Glutamatergic neuron (in vitro differentiated cells): Measurements from ENCODE around the gene MAGI1. TPM values are rescaled to one million over a fixed set of nuclear protein-coding genes. Genes with fewer than 3 reads are reported as not detected.
A peak's percentile ranks its signal among the peaks of the same experiment; 100 is the strongest.

Source experiments
- DNase-seq: peaks from one replicate; pipeline ENCODE4 v3.0.0; 2022
- H3K27ac Mint-ChIP-seq: one replicate; pipeline ENCODE4 v1.8.0; 2020; ENCODE audit warnings: mild to moderate bottlenecking, mixed read lengths, inconsistent platforms; ENCODE audit not compliant: unreplicated experiment
- H3K27me3 Mint-ChIP-seq: one replicate; pipeline ENCODE4 v1.8.0; 2020; ENCODE audit warnings: mild to moderate bottlenecking, moderate library complexity, mixed read lengths, inconsistent platforms; ENCODE audit not compliant: unreplicated experiment
- H3K36me3 Mint-ChIP-seq: one replicate; pipeline ENCODE4 v1.8.0; 2020; ENCODE audit warnings: mild to moderate bottlenecking, mixed read lengths, inconsistent platforms; ENCODE audit not compliant: unreplicated experiment
- H3K4me1 Mint-ChIP-seq: one replicate; pipeline ENCODE4 v1.8.0; 2020; ENCODE audit warnings: mild to moderate bottlenecking, low read depth, mixed read lengths, inconsistent platforms; ENCODE audit not compliant: unreplicated experiment
- H3K4me3 Mint-ChIP-seq: one replicate; pipeline ENCODE4 v1.8.0; 2020; ENCODE audit warnings: mild to moderate bottlenecking, mixed read lengths, inconsistent platforms; ENCODE audit not compliant: unreplicated experiment
- H3K9me3 Mint-ChIP-seq: one replicate; pipeline ENCODE4 v1.8.0; 2020; ENCODE audit warnings: mild to moderate bottlenecking, moderate library complexity, mixed read lengths, inconsistent platforms; ENCODE audit not compliant: unreplicated experiment
- CTCF ChIP-seq: fragments of 200-600 bp; sonication (generic); IDR thresholded peaks from one replicate; pipeline ENCODE4 v1.5.0; 2021; ENCODE audit not compliant: partially characterized antibody, unreplicated experiment
- total RNA-seq: library from RNA; stranded (reverse); fragmentation: NEBNext Ultra II Directional; extraction: Animal tissue kit (Norgen Biotek cat#: 25700); gene quantifications from one replicate; pipeline ENCODE4 v1.2.1, GENCODE V29; 2021; ENCODE audit not compliant: unreplicated experiment

Gene MAGI1
- total RNA-seq, 1 donor from 2014 or later = 46.5 TPM

- peaks cover 6% of the 10 kb centered on the region for H3K4me1 Mint-ChIP-seq
- H3K36me3 Mint-ChIP-seq = no peaks in the 10 kb centered on the region
- no peak for TF ChIP-seq CTCF
- no peaks in the 10 kb centered on the region for H3K9me3 Mint-ChIP-seq
- no peaks in the 10 kb centered on the region for H3K27me3 Mint-ChIP-seq
- H3K4me3 Mint-ChIP-seq = no peak overlapping the region
- H3K27ac Mint-ChIP-seq = no peak overlapping the region
- no peak for DNase-seq
Measured at GRCh38 chr3:65448120-65448519, 590.6 kb downstream of the MAGI1 start.

GRCh38 chr3:65445573-65446169, 593.0 kb downstream of the MAGI1 start:
- Mint-ChIP-seq H3K27ac (no peak overlapping the region), H3K36me3 (no peaks in the 10 kb centered on the region), H3K4me3 (no peak overlapping the region), H3K27me3 (no peaks in the 10 kb centered on the region), H3K4me1 (peaks cover 6% of the 10 kb centered on the region), H3K9me3 (no peaks in the 10 kb centered on the region)
- DNase-seq = no peak
- no peak for TF ChIP-seq CTCF

GRCh38 chr3:65444447-65444815, 594.3 kb downstream of the MAGI1 start:
- Mint-ChIP-seq H3K27me3 (no peaks in the 10 kb centered on the region), H3K4me3 (no peak overlapping the region), H3K27ac (no peak overlapping the region), H3K9me3 (no peaks in the 10 kb centered on the region), H3K4me1 (peaks cover 11% of the 10 kb centered on the region), H3K36me3 (no peaks in the 10 kb centered on the region)
- TF ChIP-seq CTCF = no peak
- DNase-seq = no peak

- H3K4me1 Mint-ChIP-seq = peaks cover 11% of the 10 kb centered on the region
- no peak overlapping the region for H3K27ac Mint-ChIP-seq
- no peak for TF ChIP-seq CTCF
- DNase-seq = no peak
- H3K36me3 Mint-ChIP-seq = no peaks in the 10 kb centered on the region
- H3K9me3 Mint-ChIP-seq = no peaks in the 10 kb centered on the region
- no peak overlapping the region for H3K4me3 Mint-ChIP-seq
- H3K27me3 Mint-ChIP-seq = no peaks in the 10 kb centered on the region
Measured at GRCh38 chr3:65443739-65444446, 594.8 kb downstream of the MAGI1 start.

GRCh38 chr3:65439641-65440284, 599.0 kb downstream of the MAGI1 start:
- peak overlapping the region; percentile 82 for H3K27ac Mint-ChIP-seq
- peaks cover 5% of the 10 kb centered on the region for H3K4me1 Mint-ChIP-seq
- DNase-seq = peak; percentile 70
- TF ChIP-seq CTCF = peak; percentile 39
- H3K4me3 Mint-ChIP-seq = no peak overlapping the region
- no peaks in the 10 kb centered on the region for H3K27me3 Mint-ChIP-seq
- H3K9me3 Mint-ChIP-seq = no peaks in the 10 kb centered on the region
- H3K36me3 Mint-ChIP-seq = no peaks in the 10 kb centered on the region
